Transverse colon (tissue), 4 donors: ENCODE measurements around the gene POPDC2. TPM values are rescaled to one million over a fixed set of nuclear protein-coding genes. Genes with fewer than 3 reads are reported as not detected.
"Not testable (repeated sequence)": the region's sequence is repeated elsewhere in the genome, so short reads cannot be mapped to it uniquely, and the experiment has no call there.

Experiments
- DNase-seq: peaks from one replicate; pipeline ENCODE4 v3.0.0-alpha.2; 2019
- H3K27ac ChIP-seq, 4 donors: fragments of 200-600 bp; sonication (generic); 2 replicates each; pipeline ENCODE4 v1.5.1; 2016 to 2018; ENCODE audit warnings: inconsistent platforms in 4 of 4
- H3K27me3 ChIP-seq: fragments of 200-600 bp; sonication (generic); 2 replicates; pipeline ENCODE4 v1.5.1; 2017; ENCODE audit warnings: inconsistent platforms
- H3K36me3 ChIP-seq, 4 donors: fragments of 200-600 bp; sonication (generic); 2 replicates each; pipeline ENCODE4 v1.5.1; 2017 to 2019; ENCODE audit warnings: inconsistent platforms in 4 of 4
- H3K4me1 ChIP-seq, 4 donors: fragments of 200-600 bp; sonication (generic); 2 replicates each; pipeline ENCODE4 v1.5.1; 2017 to 2020; ENCODE audit warnings: inconsistent platforms in 4 of 4
- H3K4me3 ChIP-seq, 4 donors: fragments of 200-600 bp; sonication (generic); 1 replicate in 1 of 4; 2 replicates in 3 of 4; pipeline versions ENCODE4 v1.5.1 to v1.6.1; 2017 to 2019; ENCODE audit warnings: inconsistent platforms in 4 of 4
- H3K9me3 ChIP-seq, 2 donors: fragments of 200-600 bp; sonication (generic); 2 replicates each; pipeline ENCODE4 v1.5.1; 2017 to 2019; ENCODE audit warnings: inconsistent platforms in 2 of 2
- EP300 ChIP-seq: sonication (generic); formaldehyde crosslinking; IDR thresholded peaks from one replicate; pipeline ENCODE4 v1.6.1; 2017; ENCODE audit warnings: antibody characterized with exemption, low read depth
- POLR2A ChIP-seq: fragments of 450-650 bp; IDR thresholded peaks from one replicate; pipeline ENCODE4 v1.6.1; 2016; ENCODE audit warnings: antibody characterized with exemption, mild to moderate bottlenecking, moderate library complexity
- POLR2AphosphoS5 ChIP-seq, 3 donors: sonication (generic); formaldehyde crosslinking; IDR thresholded peaks; one replicate each; pipeline ENCODE4 v1.6.1; 2016; ENCODE audit warnings: antibody characterized with exemption in 3 of 3
- WGBS, 2 donors: methylation state at CpG; one replicate each; pipeline ENCODE4 v1.1.5; 2018; ENCODE audit warnings: low coverage in 1 of 2; 5-methylcytosine and 5-hydroxymethylcytosine counted together
- in situ Hi-C, 4 donors: fragments of 200-750 bp; cut with MboI; loops; one replicate each; pipeline versions ENCODE4 v1.15.0 to v1.15.1; 2017; ENCODE audit warnings: low sequenced_read_pairs in 3 of 4, low pct_ligation_motif_present in 1 of 4, low pct_unique_long_range_greater_than_20kb in 1 of 4
- intact Hi-C: fragments of 100-400 bp; cut with DNase I; formaldehyde crosslinking; loops from one replicate; pipeline ENCODE4 v1.15.1; 2023; ENCODE audit warnings: low total_unique reads
- total RNA-seq, 4 donors: library from RNA; depleted of rRNA; stranded (reverse); fragments of >200 nt; gene quantifications; one replicate each; pipeline ENCODE4 v1.1.0, GENCODE V29; 2016
- TF ChIP-seq, protein P1 (sequence below), 5 experiments: fragments of 200-600 bp in 3 of 5; fragments of 450-650 bp in 2 of 5; sonication (generic) in 3 of 5; IDR thresholded peaks; 1 replicate in 2 of 5; 2 replicates in 3 of 5; pipeline ENCODE4 v1.5.1; 2016 to 2017; ENCODE audit warnings: antibody characterized with exemption in 5 of 5, inconsistent platforms in 3 of 5, mild to moderate bottlenecking in 2 of 5, moderate library complexity in 1 of 5

Gene POPDC2
- total RNA-seq, 4 donors from 2014 or later, result 15.0 to 17.7 (median 15.6) TPM

DNA sequence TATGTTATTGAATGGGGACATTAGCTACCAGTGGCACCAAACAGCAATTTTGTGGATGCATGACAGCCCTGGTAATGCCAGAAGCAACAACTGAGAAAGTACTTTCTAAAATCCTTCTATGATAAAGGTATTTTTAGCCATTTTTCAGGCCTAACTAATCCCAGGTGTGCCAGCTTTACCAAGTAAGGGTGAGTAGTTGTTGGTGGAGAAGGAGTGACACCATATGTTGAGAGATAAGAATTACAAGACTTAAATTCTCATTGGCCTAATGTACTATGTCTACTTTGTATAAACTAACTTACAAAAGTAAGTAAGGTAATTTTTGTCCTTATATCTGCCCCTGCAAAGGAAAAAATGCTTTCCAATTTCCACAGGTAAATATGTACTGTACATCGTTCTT is 20.9 kb upstream of the POPDC2 start:
- no peak for TF ChIP-seq EP300
- TF ChIP-seq, protein P1, sequence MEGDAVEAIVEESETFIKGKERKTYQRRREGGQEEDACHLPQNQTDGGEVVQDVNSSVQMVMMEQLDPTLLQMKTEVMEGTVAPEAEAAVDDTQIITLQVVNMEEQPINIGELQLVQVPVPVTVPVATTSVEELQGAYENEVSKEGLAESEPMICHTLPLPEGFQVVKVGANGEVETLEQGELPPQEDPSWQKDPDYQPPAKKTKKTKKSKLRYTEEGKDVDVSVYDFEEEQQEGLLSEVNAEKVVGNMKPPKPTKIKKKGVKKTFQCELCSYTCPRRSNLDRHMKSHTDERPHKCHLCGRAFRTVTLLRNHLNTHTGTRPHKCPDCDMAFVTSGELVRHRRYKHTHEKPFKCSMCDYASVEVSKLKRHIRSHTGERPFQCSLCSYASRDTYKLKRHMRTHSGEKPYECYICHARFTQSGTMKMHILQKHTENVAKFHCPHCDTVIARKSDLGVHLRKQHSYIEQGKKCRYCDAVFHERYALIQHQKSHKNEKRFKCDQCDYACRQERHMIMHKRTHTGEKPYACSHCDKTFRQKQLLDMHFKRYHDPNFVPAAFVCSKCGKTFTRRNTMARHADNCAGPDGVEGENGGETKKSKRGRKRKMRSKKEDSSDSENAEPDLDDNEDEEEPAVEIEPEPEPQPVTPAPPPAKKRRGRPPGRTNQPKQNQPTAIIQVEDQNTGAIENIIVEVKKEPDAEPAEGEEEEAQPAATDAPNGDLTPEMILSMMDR (IDR thresholded peaks at IDR 0.05), result peak in 4 of 5 experiments; percentile 25 to 39 (median 32)
- no peak for DNase-seq
- Histone ChIP-seq H3K4me3 (no peak overlapping the region), H3K9me3 (no peaks in the 10 kb centered on the region), H3K27me3 (no peaks in the 10 kb centered on the region), H3K4me1 (peaks cover 0 to 11% (median 4%) of the 10 kb centered on the region in 4 donors), H3K36me3 (no peaks in the 10 kb centered on the region), H3K27ac (no peak overlapping the region)
- 19 to 44% methylated on average over 1 of the region's 1 CpG for WGBS, 2 donors
- intact Hi-C loops, result no loop called here
- in situ Hi-C loops, result loop anchor here in 3 of 4 donors (25.0 kb wide), 3 partner anchors 169 to 394 kb away; partner anchors contain the start of genes ARHGAP31 (in 1 of the 3) and TIMMDC1 (in 1 of the 3)

DNA sequence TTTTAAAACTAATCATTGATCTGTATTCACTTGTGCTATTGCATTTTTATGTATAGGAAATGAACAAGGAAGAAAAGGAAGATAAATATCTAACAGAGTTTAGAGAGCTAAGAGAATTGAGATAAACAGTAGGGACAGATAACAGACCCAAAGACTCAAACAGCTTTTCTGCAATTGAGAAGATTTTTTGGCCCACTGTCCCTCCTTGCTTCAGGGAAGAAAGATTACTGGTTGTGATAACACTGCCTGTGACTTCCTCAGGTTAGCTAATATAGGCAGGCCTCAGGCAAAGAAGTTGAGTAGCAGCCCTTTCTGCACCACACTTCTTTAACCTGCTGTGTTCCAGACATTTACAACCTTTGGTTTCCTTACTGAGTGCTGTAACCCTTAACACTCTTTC is 19.5 kb upstream of the POPDC2 start:
- H3K36me3 ChIP-seq, result peaks cover 0 to 1% (median 0%) of the 10 kb centered on the region in 4 donors
- no peak overlapping the region for H3K4me3 ChIP-seq
- TF ChIP-seq POLR2A (no peak), POLR2AphosphoS5 (IDR thresholded peaks at IDR 0.05) (no peak), EP300 (no peak)
- TF ChIP-seq, protein P1 (IDR thresholded peaks at IDR 0.05), result no peak
- peaks cover 0 to 19% (median 10%) of the 10 kb centered on the region in 4 donors for H3K4me1 ChIP-seq
- no peak for DNase-seq
- in situ Hi-C loops, result loop anchor here in 3 of 4 donors (25.0 kb wide), 3 partner anchors 168 to 393 kb away; partner anchors contain the start of genes ARHGAP31 (in 1 of the 3) and TIMMDC1 (in 1 of the 3)
- intact Hi-C loops, result no loop called here
- H3K27ac ChIP-seq, result no peak overlapping the region
- no peaks in the 10 kb centered on the region for H3K27me3 ChIP-seq
- H3K9me3 ChIP-seq, result no peaks in the 10 kb centered on the region

DNA sequence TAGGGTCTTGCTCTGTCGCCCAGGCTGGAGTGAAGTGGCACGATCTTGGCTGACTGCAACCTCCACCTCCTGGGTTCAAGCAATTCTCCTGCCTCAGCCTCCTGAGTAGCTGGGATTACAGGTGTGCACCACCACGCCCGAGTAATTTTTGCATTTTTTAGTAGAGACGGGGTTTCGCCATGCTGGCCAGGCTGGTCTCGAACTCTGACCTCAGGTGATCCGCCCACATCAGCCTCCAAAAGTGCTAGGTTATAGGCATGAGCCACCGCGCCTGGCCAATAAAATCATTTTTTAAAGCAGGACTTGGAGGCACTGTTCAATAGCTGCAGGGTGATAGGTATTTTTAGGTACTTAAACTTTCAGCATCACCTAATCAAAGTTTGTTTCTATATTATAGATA is 17.8 kb upstream of the POPDC2 start:
- H3K27me3 ChIP-seq, intact Hi-C loops, H3K4me3 ChIP-seq, H3K9me3 ChIP-seq, H3K27ac ChIP-seq, DNase-seq: not testable (repeated sequence)
- WGBS, 2 donors, result 96% methylated on average over 10 of the region's 10 CpGs; no CpG with 5 or more reads in 1 of the 2 donors
- in situ Hi-C loops, result loop anchor here in 3 of 4 donors (25.0 kb wide), 3 partner anchors 166 to 391 kb away; partner anchors contain the start of genes ARHGAP31 (in 1 of the 3) and TIMMDC1 (in 1 of the 3)
- Histone ChIP-seq H3K36me3 (peaks cover 0 to 14% (median 0%) of the 10 kb centered on the region in 4 donors), H3K4me1 (peaks cover 0 to 19% (median 10%) of the 10 kb centered on the region in 4 donors)

DNA sequence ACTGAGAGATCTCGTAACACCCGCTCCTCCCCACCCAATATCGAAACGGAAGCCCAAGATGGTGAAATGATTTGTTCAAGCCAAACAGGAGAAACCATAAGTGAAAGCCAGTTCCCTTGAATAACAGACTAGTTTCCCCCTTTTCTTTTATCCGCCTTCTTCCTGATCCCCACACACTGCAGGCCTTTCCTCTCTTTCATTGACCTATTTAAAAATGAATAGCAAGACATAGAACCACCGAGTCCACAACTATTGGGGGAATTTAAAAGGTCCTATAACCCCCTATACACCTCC is 17.2 kb upstream of the POPDC2 start:
- Histone ChIP-seq H3K4me3 (peak overlapping the region; percentile 2 to 73 (median 62)), H3K27me3 (no peaks in the 10 kb centered on the region), H3K36me3 (peaks cover 0 to 19% (median 0%) of the 10 kb centered on the region in 4 donors), H3K4me1 (peaks cover 0 to 19% (median 10%) of the 10 kb centered on the region in 4 donors), H3K27ac (peak overlapping the region; percentile 92 to 96 (median 93)), H3K9me3 (no peaks in the 10 kb centered on the region)
- in situ Hi-C loops (loop anchor here in 3 of 4 donors (25.0 kb wide), 3 partner anchors 165 to 390 kb away; partner anchors contain the start of genes ARHGAP31 (in 1 of the 3) and TIMMDC1 (in 1 of the 3)), intact Hi-C loops (no loop called here)
- TF ChIP-seq, protein P1 (IDR thresholded peaks at IDR 0.05), result no peak
- no peak for TF ChIP-seq EP300
- no peak for TF ChIP-seq POLR2AphosphoS5 (IDR thresholded peaks at IDR 0.05)
- no peak for TF ChIP-seq POLR2A
- 10% methylated on average over 2 to 6 of the region's 6 CpGs for WGBS, 2 donors
- DNase-seq, result no peak
